CD1c-positive myeloid dendritic cell (primary cell): ENCODE results near the gene HDAC10.

Source experiments
- DNase-seq: peaks from one replicate; pipeline ENCODE4 v3.0.0-alpha.2; 2016; ENCODE audit errors: extremely low spot score

HDAC10 gene, protein sequence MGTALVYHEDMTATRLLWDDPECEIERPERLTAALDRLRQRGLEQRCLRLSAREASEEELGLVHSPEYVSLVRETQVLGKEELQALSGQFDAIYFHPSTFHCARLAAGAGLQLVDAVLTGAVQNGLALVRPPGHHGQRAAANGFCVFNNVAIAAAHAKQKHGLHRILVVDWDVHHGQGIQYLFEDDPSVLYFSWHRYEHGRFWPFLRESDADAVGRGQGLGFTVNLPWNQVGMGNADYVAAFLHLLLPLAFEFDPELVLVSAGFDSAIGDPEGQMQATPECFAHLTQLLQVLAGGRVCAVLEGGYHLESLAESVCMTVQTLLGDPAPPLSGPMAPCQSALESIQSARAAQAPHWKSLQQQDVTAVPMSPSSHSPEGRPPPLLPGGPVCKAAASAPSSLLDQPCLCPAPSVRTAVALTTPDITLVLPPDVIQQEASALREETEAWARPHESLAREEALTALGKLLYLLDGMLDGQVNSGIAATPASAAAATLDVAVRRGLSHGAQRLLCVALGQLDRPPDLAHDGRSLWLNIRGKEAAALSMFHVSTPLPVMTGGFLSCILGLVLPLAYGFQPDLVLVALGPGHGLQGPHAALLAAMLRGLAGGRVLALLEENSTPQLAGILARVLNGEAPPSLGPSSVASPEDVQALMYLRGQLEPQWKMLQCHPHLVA

GRCh38 chr22:50250555-50251476, at the start of gene HDAC10:
TSS of gene HDAC10 (minus strand) at chr22:50251265. CDS start at chr22:50251032, 233 bp downstream.
- DNase-seq: peak; percentile 92

- no peak for DNase-seq
Observed at GRCh38 chr22:50300620-50301257, 49.7 kb upstream of the HDAC10 start.

DNA sequence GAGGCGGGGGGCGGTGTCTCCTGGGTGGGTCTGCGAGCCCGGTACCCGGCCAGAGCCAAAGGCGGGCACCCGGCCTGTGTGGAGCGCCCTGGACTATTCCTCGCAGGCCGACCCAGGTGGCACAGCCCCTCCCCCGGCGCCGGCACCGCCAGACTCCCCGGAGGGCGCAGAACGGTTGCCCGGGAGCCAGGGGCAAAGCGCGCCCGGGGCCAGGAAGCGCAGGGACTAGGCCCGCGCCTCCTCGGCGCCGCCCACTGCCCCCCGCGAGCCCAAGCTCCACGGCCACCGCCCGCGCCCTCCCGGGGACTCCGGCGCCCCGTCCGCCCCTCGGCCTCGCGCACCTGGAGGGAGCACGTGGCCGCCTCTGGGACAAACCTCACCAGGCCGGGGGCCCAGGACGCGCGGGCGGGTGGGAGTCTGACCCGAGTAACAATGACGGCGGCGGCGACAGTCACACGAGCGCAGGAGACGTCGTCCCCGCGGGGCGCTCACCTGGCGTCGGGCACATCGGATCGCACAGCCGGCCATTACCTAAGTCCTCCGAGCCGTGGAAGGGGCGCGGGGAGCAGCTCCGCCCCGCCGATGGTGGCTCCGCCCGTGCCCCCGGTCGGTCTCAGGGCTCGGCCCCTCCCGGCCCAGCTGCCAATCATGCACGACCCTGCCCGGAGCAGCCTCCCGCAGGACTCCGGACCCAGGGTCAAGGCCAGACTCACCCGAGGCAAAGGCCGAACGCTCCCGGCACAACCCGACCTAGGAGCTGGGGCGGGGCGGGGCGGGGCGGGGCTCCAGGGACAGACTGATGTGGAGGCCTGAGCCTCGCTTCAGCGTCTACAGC, 48.9 kb upstream of the HDAC10 start:
- no peak for DNase-seq

GRCh38 chr22:50298937-50299784, 48.1 kb upstream of the HDAC10 start:
- no peak for DNase-seq

DNA sequence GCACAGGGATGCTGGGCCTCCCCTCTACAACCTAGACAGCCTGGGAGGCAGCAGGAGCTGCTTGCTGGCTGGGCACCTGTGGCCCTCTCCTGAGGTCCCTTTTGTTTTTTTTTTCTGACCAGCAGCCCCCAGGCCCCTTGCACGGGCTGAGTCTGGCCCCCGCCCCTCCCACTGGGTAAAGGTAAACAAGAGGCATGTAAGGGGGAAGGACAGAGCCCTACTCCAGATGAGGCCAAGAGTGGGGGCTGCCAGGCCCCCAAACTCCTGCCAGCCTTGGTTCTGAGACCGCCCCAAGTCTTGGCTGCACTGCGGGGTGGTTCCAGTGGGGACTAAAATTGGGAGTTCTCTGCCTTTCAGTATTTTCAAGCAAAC, 47.2 kb upstream of the HDAC10 start:
- DNase-seq: no peak

GRCh38 chr22:50297510-50298265, 46.6 kb upstream of the HDAC10 start:
- DNase-seq: no peak

DNA sequence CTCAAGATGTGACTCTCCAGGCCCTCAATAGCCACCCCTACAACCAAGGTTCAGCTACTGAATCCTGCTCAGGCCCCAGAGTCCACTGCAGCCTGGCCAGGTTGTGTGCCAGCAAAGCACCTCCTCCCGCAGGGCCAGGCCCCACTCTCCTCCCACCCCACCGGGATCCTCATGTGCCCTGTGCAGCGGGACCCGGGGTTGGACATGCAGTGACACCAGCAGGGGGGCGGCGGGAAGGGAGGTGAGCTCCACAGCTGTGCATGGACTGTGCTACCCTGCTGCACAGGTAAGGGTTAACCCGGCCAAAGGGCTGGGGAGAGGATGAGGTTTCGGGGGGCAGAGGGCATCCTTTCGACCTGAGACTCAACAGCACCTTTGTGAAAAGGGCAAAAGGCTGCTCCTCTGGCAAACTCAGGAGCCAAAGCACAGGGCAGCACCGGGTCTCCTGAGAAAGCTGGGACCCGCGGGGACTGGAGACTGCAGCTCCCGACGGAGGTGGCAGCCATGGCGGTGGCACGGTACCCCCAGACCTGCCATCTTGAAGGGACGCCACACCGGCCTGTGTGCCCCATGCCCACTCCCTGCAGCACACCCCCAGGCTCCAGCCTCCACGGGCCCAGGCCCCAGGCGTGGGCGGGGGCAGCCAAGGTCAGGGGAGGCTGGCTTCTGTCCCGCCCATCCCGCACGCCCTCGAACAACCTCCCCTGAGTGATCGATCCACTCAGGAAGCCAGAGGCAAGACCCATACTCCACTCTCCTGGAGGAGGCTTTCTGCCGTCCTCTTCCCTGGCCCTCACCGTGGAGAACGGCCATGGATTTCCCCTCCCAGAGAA, 45.8 kb upstream of the HDAC10 start:
- no peak for DNase-seq

GRCh38 chr22:50294319-50294656, 43.2 kb upstream of the HDAC10 start:
- no peak for DNase-seq

GRCh38 chr22:50293441-50294318, 42.6 kb upstream of the HDAC10 start:
- DNase-seq: peak; percentile 48

- DNase-seq: peak; percentile 15
Observed at GRCh38 chr22:50292643-50293440, 41.8 kb upstream of the HDAC10 start.

DNA sequence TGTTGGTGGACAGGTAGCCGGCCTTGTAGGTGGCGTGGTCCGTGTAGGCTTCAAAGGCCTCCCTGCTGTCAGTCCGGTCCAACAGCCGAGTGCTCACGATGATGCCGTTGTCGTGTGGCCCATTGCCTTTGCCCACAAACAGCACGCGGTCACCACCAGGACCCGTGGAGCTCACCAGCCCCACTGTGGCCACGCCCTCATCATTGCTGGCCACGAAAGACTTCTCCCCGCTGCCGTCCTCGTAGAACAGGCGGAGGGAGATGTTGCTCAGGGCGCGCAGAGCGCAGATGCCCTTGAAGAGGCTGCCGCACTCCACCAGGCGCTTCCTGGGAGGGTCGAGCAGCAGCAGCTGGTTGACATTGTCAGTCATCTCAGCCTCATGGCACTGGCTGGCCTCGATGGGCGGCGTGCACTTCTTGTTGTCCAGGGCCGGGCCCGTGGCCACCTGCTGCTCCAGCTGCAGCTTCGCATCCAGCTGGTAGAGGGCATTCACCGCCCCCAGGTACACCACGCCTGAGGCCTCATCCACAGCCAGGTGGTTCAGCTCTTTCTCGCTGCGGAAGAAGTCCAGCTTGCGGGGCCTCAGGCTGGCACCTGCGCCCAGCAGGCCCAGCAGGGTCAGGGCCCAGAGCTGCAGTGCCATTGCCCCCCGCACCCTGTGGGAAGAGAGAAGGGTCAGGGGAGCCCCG, 39.0 kb upstream of the HDAC10 start:
- DNase-seq: no peak

- no peak for DNase-seq
Observed at GRCh38 chr22:50289151-50289941, 38.3 kb upstream of the HDAC10 start.

DNA sequence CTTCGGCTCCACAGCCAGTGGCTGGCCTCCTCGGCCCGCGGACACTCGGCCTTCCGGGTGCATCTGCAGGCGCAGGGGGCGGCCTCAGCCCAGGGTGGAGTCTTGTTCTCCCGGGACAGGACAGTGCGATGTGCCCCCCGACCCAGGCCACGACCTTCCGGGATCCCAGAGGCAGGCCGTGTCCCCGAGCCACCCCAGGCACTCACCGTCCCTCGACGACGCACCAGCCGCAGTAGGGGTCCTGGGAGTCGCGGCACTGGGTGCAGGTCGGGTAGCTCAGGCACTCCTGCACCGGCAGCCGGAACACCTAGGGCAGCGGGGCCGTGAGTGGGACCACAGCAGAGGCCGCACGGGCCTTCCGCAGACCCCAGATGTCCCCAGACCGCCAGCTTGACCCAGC, 36.7 kb upstream of the HDAC10 start:
- DNase-seq: no peak

DNA sequence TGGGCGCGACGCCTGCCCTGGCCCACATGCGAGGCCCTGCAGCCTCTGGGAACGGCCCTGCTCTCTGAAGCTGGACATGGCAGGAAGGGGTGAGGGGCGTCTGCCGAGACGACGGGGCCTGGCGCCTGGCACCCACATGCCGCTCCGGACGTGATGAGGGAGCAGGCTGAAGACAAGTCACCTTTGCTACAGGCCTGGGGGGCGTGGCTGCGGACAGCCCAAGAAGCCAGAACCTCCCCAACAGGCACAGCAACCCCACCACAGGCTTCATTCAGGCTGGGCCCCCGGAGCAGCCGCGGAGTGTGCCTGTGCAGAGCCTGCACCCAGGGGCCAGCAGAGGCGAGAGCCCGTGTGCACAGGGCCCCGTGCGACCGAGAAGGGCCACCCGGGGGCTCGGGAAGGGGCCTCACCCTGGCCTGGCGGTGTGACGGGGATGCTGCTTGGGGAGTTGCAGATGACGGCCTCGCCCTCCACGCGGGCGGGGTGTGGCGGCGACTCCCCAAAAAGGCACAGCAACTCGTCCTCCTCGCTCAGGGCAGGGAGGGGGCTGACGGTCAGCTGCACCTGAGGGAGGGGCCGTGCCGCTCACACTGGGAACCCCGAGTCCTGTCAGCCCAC, 35.7 kb upstream of the HDAC10 start:
- DNase-seq: no peak

GRCh38 chr22:50286275-50286674, 35.2 kb upstream of the HDAC10 start:
- DNase-seq: no peak
